Erythroblast (primary cell): ENCODE measurements around the gene PAX2.

Source experiments
- DNase-seq, 2 experiments: peaks; one replicate each; lab custom pipeline; 2025; lab: John Stamatoyannopoulos, UW
- GATA1 ChIP-seq: IDR thresholded peaks from 2 replicates; pipeline ENCODE4 v1.6.1; 2011; ENCODE audit warnings: low read depth, mild to moderate bottlenecking, control low read depth, low read length, moderate library complexity
- POLR2A ChIP-seq: IDR thresholded peaks from 2 replicates; pipeline ENCODE4 v1.6.1; 2011; ENCODE audit warnings: mild to moderate bottlenecking, low read length

Gene PAX2

GRCh38 chr10:100730725-100731406, 14.5 kb upstream of the PAX2 start:
- no peak for DNase-seq
- TF ChIP-seq POLR2A (no peak), GATA1 (no peak)

- DNase-seq: no peak
- no peak for TF ChIP-seq POLR2A
These were observed 13.8 kb upstream of the PAX2 start for GRCh38 chr10:100731407-100732240.

GRCh38 chr10:100732241-100732596, 13.2 kb upstream of the PAX2 start:
- no peak for TF ChIP-seq POLR2A
- no peak for TF ChIP-seq GATA1
- DNase-seq: no peak

- no peak for DNase-seq
- no peak for TF ChIP-seq GATA1
- no peak for TF ChIP-seq POLR2A
These were observed 12.1 kb upstream of the PAX2 start for GRCh38 chr10:100733329-100733728.

- no peak for DNase-seq
- TF ChIP-seq GATA1 (no peak), POLR2A (no peak)
These were observed 10.9 kb upstream of the PAX2 start for GRCh38 chr10:100734295-100735086.

GRCh38 chr10:100735087-100735336, 10.4 kb upstream of the PAX2 start:
- DNase-seq: no peak
- TF ChIP-seq GATA1 (no peak), POLR2A (no peak)

- peak; percentile 16 to 19 for DNase-seq
- TF ChIP-seq GATA1 (no peak), POLR2A (no peak)
These were observed 9.8 kb upstream of the PAX2 start for GRCh38 chr10:100735337-100736143.

GRCh38 chr10:100736144-100736808, 9.1 kb upstream of the PAX2 start:
- TF ChIP-seq POLR2A: no peak
- TF ChIP-seq GATA1: no peak

GRCh38 chr10:100736809-100737354, 8.5 kb upstream of the PAX2 start:
- no peak for DNase-seq
- TF ChIP-seq GATA1 (no peak), POLR2A (no peak)

More at GRCh38 chr10:100736144-100736808, 9.1 kb upstream of the PAX2 start:
- DNase-seq: no peak

- DNase-seq: no peak
- no peak for TF ChIP-seq POLR2A
- TF ChIP-seq GATA1: no peak
These were observed 7.9 kb upstream of the PAX2 start for GRCh38 chr10:100737355-100738054.

- no peak for DNase-seq
These were observed 7.1 kb upstream of the PAX2 start for GRCh38 chr10:100738055-100738827.

More at GRCh38 chr10:100738055-100738827, 7.1 kb upstream of the PAX2 start:
- no peak for TF ChIP-seq POLR2A
- no peak for TF ChIP-seq GATA1
